ENCODE data around the gene NBL1. TPM values are rescaled to one million over a fixed set of nuclear protein-coding genes. Genes with fewer than 3 reads are reported as not detected.
A peak's percentile ranks its signal among the peaks of the same experiment; 100 is the strongest.

NBL1 gene, protein sequence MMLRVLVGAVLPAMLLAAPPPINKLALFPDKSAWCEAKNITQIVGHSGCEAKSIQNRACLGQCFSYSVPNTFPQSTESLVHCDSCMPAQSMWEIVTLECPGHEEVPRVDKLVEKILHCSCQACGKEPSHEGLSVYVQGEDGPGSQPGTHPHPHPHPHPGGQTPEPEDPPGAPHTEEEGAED
- total RNA-seq, result 38.6 TPM
- long read RNA-seq, transcript NBL1-202 (4 exons, 2,172 nt), result major isoform, 155 of 170 reads
- long read RNA-seq, partial matches to known transcripts, result 0 of 170 reads
- long read RNA-seq, other reads (novel, unspliced or antisense), result 15 of 170 reads

GRCh38 chr1:19643602-19644394, at the start of gene NBL1:
Gene NBL1 (plus strand): TSS chr1:19644311. CDS start chr1:19655031, 10,720 bp downstream.
- DNase-seq (peak; percentile 87), ATAC-seq (ENCODE audit: poor library complexity) (peak; percentile 81)
- intact Hi-C loops (cut with DNase I), result no loop called here

DNA sequence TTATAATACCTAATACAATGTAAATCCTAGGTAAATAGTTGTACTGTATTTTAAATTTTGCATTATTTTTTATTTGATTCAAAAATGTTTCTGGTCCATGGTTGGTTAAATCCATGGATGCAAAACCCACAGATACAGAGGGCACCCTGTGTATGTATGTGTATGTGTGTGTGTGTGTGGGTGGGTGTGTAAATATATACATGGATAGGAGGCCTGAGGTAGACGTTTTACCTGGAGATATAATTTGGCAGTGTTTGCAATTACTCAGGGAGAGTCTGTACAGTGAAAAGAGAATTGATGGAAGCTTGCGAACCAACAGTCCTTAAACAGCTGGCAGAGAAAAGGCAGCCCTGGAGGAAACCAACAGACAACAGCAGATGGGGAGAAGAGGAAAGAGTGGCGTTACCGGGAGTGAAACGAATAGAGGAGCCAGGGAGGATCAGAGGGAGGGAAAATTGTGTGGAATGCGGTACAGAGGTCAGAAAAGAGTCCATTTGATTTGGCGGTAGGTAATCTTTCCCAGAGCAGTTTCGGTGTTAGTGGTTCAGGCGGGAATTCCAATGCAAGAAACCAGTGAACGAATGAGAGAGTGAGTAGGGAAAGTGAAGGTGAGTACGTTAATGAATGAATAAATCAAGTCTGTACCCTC, 47.9 kb upstream of the NBL1 start:
- ATAC-seq (ENCODE audit: poor library complexity) (peak; percentile 45), DNase-seq (no peak)
- intact Hi-C loops (cut with DNase I), result no loop called here

- ATAC-seq (ENCODE audit: poor library complexity), result peak; percentile 94
- intact Hi-C loops (cut with DNase I), result no loop called here
These were observed 47.2 kb upstream of the NBL1 start for GRCh38 chr1:19596714-19597495.

GRCh38 chr1:19597496-19598309, 46.4 kb upstream of the NBL1 start:
- intact Hi-C loops (cut with DNase I), result no loop called here
- peak; percentile 1 for ATAC-seq (ENCODE audit: poor library complexity)

More at GRCh38 chr1:19596714-19597495, 47.2 kb upstream of the NBL1 start:
- DNase-seq, result peak; percentile 97

GRCh38 chr1:19599810-19600209, 44.3 kb upstream of the NBL1 start:
- ATAC-seq (ENCODE audit: poor library complexity) (no peak), DNase-seq (no peak)
- intact Hi-C loops (cut with DNase I), result no loop called here

More at GRCh38 chr1:19597496-19598309, 46.4 kb upstream of the NBL1 start:
- no peak for DNase-seq

DNA sequence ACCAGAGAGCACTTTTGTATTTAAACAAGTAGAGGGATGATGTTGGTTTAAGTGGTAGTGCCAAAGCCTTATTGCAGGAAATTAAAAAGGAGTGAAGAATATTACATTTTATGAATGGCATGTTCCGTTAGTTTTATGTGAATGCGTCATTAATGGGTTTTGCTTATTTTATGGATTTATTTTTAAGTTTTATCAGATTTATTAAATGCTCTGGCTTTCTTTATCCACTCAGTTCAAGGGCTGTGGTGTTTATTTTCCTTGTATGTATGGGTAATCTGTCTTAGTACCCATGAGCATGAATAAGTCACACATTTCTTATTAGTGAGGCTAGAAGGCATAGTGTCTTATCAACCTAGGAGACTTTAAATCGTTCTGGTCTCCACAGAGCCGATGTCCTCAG, 41.6 kb upstream of the NBL1 start:
- ATAC-seq (ENCODE audit: poor library complexity) (no peak), DNase-seq (no peak)
- intact Hi-C loops (cut with DNase I), result no loop called here

DNA sequence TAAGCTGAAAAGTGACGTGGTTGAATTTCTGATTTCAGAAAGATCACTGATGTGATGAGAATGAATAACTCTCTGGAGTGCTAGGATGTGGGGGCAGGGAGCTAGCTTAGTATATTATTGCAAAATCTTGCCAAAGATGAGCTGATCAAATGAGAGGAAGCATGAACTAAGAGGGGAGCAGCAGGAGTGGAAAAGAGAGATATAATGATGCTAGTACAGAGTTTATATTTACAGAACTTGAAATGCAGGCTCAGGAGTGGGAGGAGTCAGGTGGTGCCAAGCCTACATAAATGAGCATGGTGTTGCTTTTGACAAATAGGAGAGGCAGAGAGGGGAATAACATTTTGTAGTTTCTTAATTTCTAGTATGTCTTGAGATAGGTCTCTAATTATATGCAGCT, 38.1 kb upstream of the NBL1 start:
- DNase-seq (no peak), ATAC-seq (ENCODE audit: poor library complexity) (no peak)
- intact Hi-C loops (cut with DNase I), result no loop called here

DNA sequence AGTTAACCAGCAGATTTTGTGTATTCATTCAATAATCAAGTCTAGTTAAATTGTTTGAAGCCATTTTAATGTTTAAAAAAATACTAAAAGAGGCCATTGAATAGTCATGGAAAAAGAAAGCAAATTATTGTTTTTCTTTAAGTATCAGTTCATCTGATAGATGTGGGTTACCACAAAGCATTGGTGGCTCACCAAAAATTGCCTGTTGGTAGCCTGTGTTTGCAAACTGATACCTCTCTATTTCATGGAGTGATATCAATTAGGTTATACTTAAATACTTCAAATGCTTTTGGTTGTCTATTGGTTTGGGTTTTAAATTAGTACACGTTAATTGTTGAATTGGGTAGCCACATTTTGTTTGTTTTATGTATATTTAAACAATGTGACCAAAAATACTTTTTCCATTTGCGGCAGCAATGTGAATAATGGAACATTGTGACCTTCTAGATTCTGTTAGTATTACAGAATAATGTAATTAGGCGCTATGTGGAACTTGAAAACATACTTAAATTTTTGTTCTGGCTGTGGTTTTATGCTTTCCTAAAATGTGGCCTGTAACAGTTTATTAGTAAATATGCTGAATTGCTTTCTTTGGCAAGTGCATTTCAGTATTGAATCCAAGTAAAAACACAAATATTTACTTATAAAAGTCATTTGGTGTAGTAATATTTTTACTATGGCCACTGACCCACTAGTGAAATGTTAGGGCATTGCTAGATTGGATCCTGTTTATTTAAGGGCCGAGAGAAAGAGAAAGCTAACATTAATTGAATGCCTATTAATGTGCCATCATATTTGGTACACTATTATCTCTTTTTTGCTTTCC, 37.1 kb upstream of the NBL1 start:
- ATAC-seq (ENCODE audit: poor library complexity), result no peak
- intact Hi-C loops (cut with DNase I), result no loop called here
- DNase-seq, result no peak

GRCh38 chr1:19608232-19608631, 35.9 kb upstream of the NBL1 start:
- intact Hi-C loops (cut with DNase I), result no loop called here
- ATAC-seq (ENCODE audit: poor library complexity) (no peak), DNase-seq (no peak)

DNA sequence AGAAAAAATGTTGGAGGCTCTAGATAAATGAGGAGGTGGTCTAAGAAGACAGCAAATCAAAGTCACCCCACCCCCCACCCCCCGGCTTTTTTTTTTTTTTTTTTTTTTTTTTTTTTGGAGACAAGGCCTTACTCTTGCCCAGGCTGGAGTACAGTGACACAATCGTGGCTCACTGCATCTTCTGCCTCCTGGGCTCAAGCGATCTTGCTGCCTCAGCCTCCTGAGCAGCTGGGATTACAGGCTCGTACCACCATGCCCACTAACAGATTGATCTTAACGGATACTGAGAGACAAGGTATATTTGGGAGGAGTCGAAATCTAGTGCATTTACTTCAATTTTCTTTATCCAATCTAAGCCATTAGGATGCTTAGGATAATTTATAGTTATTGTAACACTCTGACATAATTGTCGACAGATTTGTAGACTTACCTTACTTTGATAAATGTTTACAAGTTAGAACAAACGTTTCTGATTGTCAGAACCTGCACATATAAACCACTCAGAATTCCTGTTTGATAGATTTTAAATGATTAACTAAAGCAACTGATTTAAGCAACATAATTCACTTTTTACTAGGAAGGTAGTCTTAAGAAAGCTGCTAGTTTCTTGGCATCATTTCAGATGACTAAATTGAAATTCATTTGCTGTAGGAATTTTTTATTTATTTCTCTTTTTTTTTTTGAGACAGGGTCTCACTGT, 33.7 kb upstream of the NBL1 start:
- DNase-seq (no peak), ATAC-seq (ENCODE audit: poor library complexity) (no peak)
- intact Hi-C loops (cut with DNase I), result no loop called here

DNA sequence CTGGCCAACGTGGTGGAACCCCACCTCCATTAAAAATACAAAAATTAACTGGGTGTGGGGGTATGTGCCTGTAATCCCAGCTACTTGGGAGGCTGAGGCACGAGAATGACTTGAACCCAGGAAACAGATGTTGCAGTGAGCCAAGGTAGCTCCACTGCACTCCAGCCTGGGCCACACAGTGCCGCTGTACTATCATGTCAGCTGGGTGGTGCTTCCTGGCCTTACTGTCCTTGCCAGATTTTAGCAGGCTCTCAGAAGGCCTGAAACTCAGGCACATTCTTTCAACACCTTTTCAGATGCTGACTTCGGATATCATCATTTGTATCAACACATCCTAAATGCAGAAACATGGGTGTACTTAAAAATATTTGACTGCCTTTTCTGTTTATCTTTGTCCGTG, 31.6 kb upstream of the NBL1 start:
- DNase-seq, result no peak
- intact Hi-C loops (cut with DNase I), result no loop called here
- peak; percentile 75 for ATAC-seq (ENCODE audit: poor library complexity)

- intact Hi-C loops (cut with DNase I), result no loop called here
- DNase-seq (no peak), ATAC-seq (ENCODE audit: poor library complexity) (peak; percentile 86)
These were observed 30.9 kb upstream of the NBL1 start for GRCh38 chr1:19613171-19613703.

DNA sequence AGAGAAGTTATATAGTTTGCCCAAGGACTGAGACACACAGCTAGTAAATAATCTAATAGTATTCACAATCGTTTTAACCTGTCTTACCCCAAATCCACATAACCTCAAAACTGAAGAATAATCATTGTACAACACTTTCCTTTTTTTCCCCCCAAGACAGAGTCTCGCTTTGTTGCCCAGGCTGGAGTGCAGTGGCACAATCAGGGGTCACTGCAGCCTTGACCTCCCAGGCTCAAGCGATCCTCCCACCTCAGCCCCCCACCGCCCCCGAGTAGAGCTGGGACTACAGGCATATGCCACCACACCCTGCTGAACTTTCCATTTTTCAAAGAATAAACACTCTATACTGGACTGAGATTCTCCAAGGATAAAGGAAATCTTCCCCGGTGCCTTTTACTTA, 28.7 kb upstream of the NBL1 start:
- ATAC-seq (ENCODE audit: poor library complexity) (no peak), DNase-seq (no peak)
- intact Hi-C loops (cut with DNase I), result no loop called here

DNA sequence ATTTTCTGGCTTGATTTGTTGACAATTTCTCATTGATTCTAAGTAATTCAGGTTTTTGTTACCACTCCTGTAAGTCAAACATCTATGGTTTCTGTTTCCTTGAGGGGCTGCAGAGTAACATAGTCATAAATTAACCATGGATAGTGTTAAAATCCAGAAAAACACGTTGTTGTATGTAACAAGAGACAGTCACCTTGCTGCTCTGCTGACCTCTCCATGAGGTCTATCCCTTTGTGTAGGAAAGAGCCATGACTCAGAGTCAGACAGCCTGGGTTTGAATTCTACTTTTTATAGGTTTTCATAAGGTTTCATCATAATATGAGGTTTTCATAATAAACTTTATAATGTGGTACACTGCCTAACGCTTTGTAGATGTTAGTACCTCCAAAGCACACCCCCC, 27.6 kb upstream of the NBL1 start:
- no peak for DNase-seq
- ATAC-seq (ENCODE audit: poor library complexity), result no peak

DNA sequence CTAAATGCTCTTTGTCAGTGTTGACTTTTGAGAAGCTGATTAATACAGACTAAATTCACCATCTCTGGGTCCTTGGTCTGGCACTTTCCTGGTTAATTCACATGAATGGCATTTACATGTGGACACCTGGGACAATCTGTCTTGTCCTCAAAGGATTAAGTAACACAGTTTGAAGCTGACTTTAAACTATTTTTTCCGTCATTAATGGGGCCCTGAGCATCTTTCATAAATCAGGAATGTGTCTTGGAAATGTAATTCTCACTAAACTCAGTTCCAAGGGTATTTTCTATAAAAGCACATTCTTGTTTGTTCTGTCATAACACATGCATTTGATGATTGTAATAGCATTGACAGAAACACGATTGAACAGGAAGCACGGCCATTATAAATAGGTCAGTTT, 26.7 kb upstream of the NBL1 start:
- intact Hi-C loops (cut with DNase I), result no loop called here
- DNase-seq, result no peak
- ATAC-seq (ENCODE audit: poor library complexity), result no peak

More for the DNA sequence above, 27.6 kb upstream of the NBL1 start:
- intact Hi-C loops (cut with DNase I), result no loop called here

GRCh38 chr1:19618428-19618827, 25.7 kb upstream of the NBL1 start:
- no peak for ATAC-seq (ENCODE audit: poor library complexity)
- intact Hi-C loops (cut with DNase I), result no loop called here
- DNase-seq, result no peak

All from Right ventricle myocardium superior (tissue), 1 donor.